Medulla oblongata (tissue), 1 donor: ENCODE results near the gene POLR1F.

ENCODE experiments used
- DNase-seq: peaks from one replicate; pipeline ENCODE4 v3.0.0-alpha.2; 2015; ENCODE audit errors: extremely low spot score

Gene POLR1F

DNA sequence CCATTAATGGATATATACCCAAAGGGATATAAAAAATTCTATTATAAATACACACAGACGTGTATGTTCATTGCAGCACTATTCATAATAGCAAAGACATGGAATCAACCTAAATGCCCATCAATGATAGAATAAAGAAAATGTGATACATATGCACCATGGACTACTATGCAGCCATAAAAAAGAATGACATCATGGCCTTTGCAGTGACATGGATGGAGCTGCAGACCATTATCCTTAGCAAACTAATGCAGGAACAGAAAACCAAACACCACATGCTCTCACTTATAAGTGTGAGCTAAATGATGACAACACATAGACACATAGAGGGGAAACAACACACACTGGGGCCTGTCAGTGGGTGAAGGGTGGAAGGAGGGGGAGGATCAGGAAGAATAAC, 33.0 kb downstream of the POLR1F start:
- DNase-seq: no peak

DNA sequence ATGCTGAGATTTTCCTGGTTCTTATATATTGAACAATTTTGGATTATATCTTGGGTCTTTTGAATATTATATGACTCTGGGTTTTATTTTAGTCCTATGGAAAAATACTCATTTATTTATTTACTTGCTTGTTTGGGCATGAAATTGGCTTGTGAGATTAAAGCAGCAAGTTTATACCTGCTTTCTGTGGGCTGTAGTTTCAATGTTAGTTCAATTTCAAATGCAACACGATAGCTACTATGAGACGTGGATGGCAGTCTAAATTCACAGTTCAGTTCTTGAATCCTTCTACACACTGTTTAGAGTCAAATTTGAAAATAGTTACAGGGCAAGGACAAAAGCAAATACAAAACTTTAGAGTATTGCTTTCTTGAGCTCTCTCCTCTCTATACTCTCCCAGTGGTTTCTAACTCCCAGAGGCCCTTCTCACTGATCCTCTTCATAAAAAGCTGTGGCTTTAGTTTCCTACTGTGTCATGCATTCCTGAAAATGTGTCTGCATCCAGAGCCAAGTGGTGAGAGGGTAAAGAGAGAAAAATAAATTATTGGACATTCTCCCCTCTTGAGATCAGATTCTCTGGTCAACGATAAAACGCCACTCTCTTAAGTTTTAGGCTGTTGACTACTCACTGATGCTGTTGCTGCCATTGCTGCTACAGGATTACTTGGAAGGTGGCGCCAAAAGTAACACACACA, 34.4 kb downstream of the POLR1F start:
- DNase-seq: no peak

DNA sequence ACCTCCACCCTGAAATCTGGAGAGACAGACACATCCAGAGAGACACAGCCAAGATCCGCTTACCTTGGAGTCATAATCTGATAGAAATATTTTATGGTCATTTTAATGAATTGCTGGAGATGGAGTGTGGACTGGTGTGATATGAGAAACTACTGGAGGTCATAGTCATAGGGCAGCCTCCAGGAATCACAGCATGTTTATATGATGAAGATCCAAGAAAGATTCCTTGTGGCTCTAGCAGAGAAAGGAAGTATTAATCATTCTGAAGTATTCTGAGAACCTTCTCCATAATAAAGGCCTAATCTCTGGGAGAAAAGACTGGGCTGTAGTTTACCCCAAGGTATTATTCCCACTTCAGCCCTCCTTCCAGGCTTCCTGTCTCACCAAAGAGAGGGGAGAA, 38.0 kb downstream of the POLR1F start:
- no peak for DNase-seq

DNA sequence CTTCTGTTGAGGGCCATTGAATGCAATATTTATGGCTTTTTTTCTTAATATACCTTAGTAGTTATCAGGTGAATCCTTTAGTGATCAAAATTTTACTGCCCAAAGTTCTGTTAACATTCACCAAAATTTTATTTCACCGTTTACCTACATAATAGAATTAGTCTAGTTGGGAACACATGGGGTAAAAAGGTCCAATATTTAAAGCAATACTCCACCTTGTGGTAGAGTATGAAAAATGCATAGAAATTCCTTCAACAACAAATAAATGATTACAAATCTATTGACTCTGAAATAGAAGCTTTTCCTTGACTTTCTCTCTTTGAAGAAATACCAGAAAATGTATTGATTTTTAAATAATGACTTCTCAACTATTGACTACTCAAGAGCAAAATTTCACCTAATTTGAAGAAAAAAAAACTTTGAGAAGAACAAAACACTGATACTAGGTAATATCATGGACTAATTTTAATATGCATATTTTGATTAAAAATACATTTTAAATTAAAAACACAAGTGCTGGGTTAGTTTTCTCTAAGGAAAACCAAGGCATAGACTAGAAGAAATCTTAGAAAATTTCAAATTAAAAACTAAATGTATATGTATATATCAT, 43.3 kb downstream of the POLR1F start:
- DNase-seq: peak; percentile 48

DNA sequence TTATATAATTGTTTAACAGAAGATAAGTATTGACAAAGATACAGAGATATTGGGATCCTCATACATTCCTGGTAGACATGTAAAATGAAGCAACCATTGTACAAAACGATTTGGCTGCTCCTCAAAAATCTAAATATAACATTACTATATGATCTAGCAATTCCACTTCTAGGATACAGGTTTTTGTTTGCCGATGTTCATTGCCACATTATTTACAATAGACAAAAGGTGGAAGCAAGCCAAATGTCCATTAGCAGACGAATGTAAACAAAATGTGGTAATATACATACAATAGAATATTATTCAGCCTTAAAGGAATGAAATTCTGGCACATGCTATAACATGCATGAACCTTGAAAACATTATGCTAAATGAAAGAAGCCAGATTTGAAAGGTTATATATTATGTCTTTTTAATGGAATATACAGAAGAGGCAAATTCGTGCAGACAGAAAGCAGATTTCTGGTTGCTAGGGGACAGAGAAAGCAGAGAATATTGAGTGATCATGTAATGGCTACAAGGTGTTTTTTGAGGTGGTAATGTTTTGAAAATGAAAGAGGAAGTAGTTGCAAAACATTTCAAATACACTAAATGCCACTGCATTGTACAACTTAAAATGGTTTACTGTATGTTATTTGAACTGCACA, 44.9 kb downstream of the POLR1F start:
- DNase-seq: no peak

DNA sequence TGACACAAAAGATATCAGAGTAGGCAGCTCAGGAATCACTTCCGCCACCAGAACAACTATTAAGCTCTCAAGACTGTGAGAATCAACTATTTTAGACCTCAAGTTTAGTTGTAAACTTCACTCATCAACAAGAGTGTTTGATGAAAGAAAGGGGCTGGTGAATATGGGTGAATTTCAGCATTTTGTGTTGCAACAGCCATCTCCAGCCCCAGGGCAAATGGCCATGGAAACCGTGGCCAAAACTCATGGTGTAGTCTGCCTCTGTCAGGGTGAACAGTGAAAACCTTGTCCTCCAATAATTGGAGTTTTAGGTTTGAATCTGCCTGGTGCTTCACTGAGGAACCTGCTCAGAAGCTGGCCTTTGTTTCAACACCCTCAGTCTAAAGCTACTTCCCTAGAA, 60.0 kb downstream of the POLR1F start:
- DNase-seq: no peak
